A549 (cell line): ENCODE measurements around the gene CD2. TPM values are rescaled to one million over a fixed set of nuclear protein-coding genes. Genes with fewer than 3 reads are reported as not detected.

Source experiments
- ATAC-seq, 2 experiments: fragments of 200-7000 bp in 1 of 2; fragments of >200 bp in 1 of 2; cut with Nextera tagmentation in 1 of 2; cut with Tn5 transposase in 1 of 2; 3 replicates each; pipeline versions ENCODE4 v1.8.0 to v1.9.1; 2018 to 2020; ENCODE audit warnings: mild to moderate bottlenecking in 1 of 2, moderate library complexity in 1 of 2
- CTCF ChIA-PET: fragments of 300-600 bp; sonication (Branson Sonifier 250); formaldehyde crosslinking; extraction: SDS; loops from one replicate; lab custom pipeline; 2021; ENCODE audit warnings: antibody characterized with exemption, inconsistent platforms; lab: Yijun Ruan, JAX
- POLR2A ChIA-PET: fragments of 350-600 bp; formaldehyde crosslinking; extraction: SDS; loops from one replicate; lab custom pipeline; 2021; ENCODE audit warnings: antibody characterized with exemption, inconsistent platforms; lab: Yijun Ruan, JAX
- DNase-seq, 2 experiments: peaks; one replicate each; pipeline versions ENCODE4 v3.0.0 to v3.0.0-alpha.2; 2011 to 2016; ENCODE audit warnings: low read depth in 1 of 2, low spot score in 1 of 2
- FAIRE-seq: peaks from 2 replicates; lab custom pipeline; 2011; peaks lifted over from hg19 to GRCh38; lab: Jason Lieb, UNC
- H3K27ac ChIP-seq, 2 experiments: fragments of >200 bp; sonication (Bioruptor Twin); formaldehyde crosslinking; 3 replicates each; pipeline ENCODE4 v1.5.1; 2016 to 2017
- H3K4me1 ChIP-seq: fragments of >200 bp; sonication (Bioruptor Twin); formaldehyde crosslinking; 3 replicates; pipeline ENCODE4 v1.6.1; 2016
- H3K4me2 ChIP-seq: fragments of >200 bp; sonication (Bioruptor Twin); formaldehyde crosslinking; 3 replicates; pipeline ENCODE4 v1.6.1; 2016
- H3K4me3 ChIP-seq: fragments of >200 bp; sonication (Bioruptor Twin); formaldehyde crosslinking; 3 replicates; pipeline ENCODE4 v1.5.1; 2016
- H3K9me3 ChIP-seq: fragments of >200 bp; sonication (Bioruptor Twin); formaldehyde crosslinking; 3 replicates; pipeline ENCODE4 v1.6.1; 2016
- CHD4 ChIP-seq: fragments of 200-600 bp; sonication (generic); IDR thresholded peaks from 2 replicates; pipeline ENCODE4 v1.6.1; 2016; ENCODE audit warnings: antibody characterized with exemption, mild to moderate bottlenecking, borderline replicate concordance
- CTCF ChIP-seq: fragments of >200 bp; sonication (Bioruptor Twin); formaldehyde crosslinking; IDR thresholded peaks from 3 replicates; pipeline ENCODE4 v1.5.1; 2016
- E2F6 ChIP-seq: IDR thresholded peaks from 2 replicates; pipeline ENCODE4 v1.6.1; 2012; ENCODE audit warnings: low read depth, borderline replicate concordance
- EHF ChIP-seq: fragments of 250-450 bp; sonication (Bioruptor Pico); IDR thresholded peaks from 2 replicates; pipeline ENCODE4 v1.5.0; 2020; ENCODE audit warnings: mild to moderate bottlenecking
- FOSL2 ChIP-seq, 2 experiments: fragments of 450-650 bp in 1 of 2; fragments of >200 bp in 1 of 2; sonication (Bioruptor Twin) in 1 of 2; formaldehyde crosslinking; IDR thresholded peaks; 2 replicates each; pipeline versions ENCODE4 v1.5.0 to v1.6.1; 2016 to 2020; ENCODE audit warnings: mild to moderate bottlenecking in 1 of 2, moderate library complexity in 1 of 2
- GATA3 ChIP-seq: IDR thresholded peaks from 2 replicates; pipeline ENCODE4 v1.6.1; 2012; ENCODE audit warnings: borderline replicate concordance
- HEYL ChIP-seq: fragments of 250-450 bp; sonication (Bioruptor Pico); IDR thresholded peaks from 2 replicates; pipeline ENCODE4 v1.8.0; 2021; ENCODE audit warnings: mild to moderate bottlenecking, moderate library complexity
- HOXB13 ChIP-seq: fragments of 250-450 bp; sonication (Bioruptor Pico); IDR thresholded peaks from 2 replicates; pipeline ENCODE4 v1.5.0; 2020; ENCODE audit warnings: low read depth, mild to moderate bottlenecking, moderate library complexity
- HOXB5 ChIP-seq: fragments of 250-450 bp; sonication (Bioruptor Pico); IDR thresholded peaks from 2 replicates; pipeline ENCODE4 v1.5.0; 2020; ENCODE audit warnings: mild to moderate bottlenecking, moderate library complexity
- JUN ChIP-seq, 2 experiments: fragments of >200 bp; sonication (Bioruptor Twin); formaldehyde crosslinking; IDR thresholded peaks; 2 replicates in 1 of 2; 3 replicates in 1 of 2; pipeline ENCODE4 v1.6.1; 2016 to 2017
- MAX ChIP-seq: IDR thresholded peaks from 2 replicates; pipeline ENCODE4 v1.6.1; 2012
- MAZ ChIP-seq: fragments of 150-350 bp; IDR thresholded peaks from 2 replicates; pipeline ENCODE4 v1.6.1; 2014; ENCODE audit warnings: antibody characterized with exemption, low read depth, low read length, borderline replicate concordance
- NR3C1 ChIP-seq: fragments of >200 bp; sonication (Bioruptor Twin); formaldehyde crosslinking; IDR thresholded peaks from 3 replicates; pipeline ENCODE4 v1.6.1; 2017
- PHF8 ChIP-seq: fragments of 200-600 bp; sonication (generic); IDR thresholded peaks from 2 replicates; pipeline ENCODE4 v1.6.1; 2016; ENCODE audit warnings: low read depth, mild to moderate bottlenecking, antibody characterized with exemption, moderate library complexity, borderline replicate concordance
- POLR2A ChIP-seq: IDR thresholded peaks from 2 replicates; pipeline ENCODE4 v1.6.1; 2012; ENCODE audit warnings: mild to moderate bottlenecking, low read length
- RARB ChIP-seq: fragments of 250-450 bp; sonication (Bioruptor Pico); IDR thresholded peaks from 2 replicates; pipeline ENCODE4 v1.8.0; 2021; ENCODE audit warnings: mild to moderate bottlenecking, moderate library complexity
- SMC3 ChIP-seq: fragments of >200 bp; sonication (Bioruptor Twin); formaldehyde crosslinking; IDR thresholded peaks from 3 replicates; pipeline ENCODE4 v1.6.1; 2018; ENCODE audit warnings: inconsistent platforms
- TP53 ChIP-seq: fragments of 250-450 bp; sonication (Bioruptor Pico); IDR thresholded peaks from 2 replicates; pipeline ENCODE4 v1.5.0; 2021; ENCODE audit warnings: mild to moderate bottlenecking, moderate library complexity
- USF2 ChIP-seq: fragments of 450-650 bp; IDR thresholded peaks from 2 replicates; pipeline ENCODE4 v1.6.1; 2014; ENCODE audit warnings: antibody characterized with exemption
- ZSCAN20 ChIP-seq: fragments of 250-450 bp; sonication (Bioruptor Pico); IDR thresholded peaks from 2 replicates; pipeline ENCODE4 v1.8.0; 2022; ENCODE audit warnings: mild to moderate bottlenecking, moderate library complexity
- WGBS: methylation state at CpG from one replicate; pipeline ENCODE4 v1.1.6; 2017; ENCODE audit errors: missing lambda C conversion rate; 5-methylcytosine and 5-hydroxymethylcytosine counted together
- polyA plus RNA-seq, 4 experiments: library from polyadenylated mRNA; depleted of rRNA in 3 of 4; stranded (reverse); fragments of >200 nt; fragmentation: RNase III in 1 of 4; extraction: RNeasy Plus Mini Kit Qiagen cat#74134 plus additional on column Dnase treatment in 1 of 4; gene quantifications; 2 replicates in 3 of 4; 3 replicates in 1 of 4; pipeline ENCODE4 v1.2.3, GENCODE V29; 2011 to 2017

The CD2 gene
- polyA plus RNA-seq, 2 of the 4 experiments (the other 2 are of a cell fraction): not detected

- H3K4me3 ChIP-seq: no peak overlapping the region
- DNase-seq (no peak), FAIRE-seq (no peak), ATAC-seq (no peak)
- TF ChIP-seq CHD4 (no peak), EHF (CRISPR knock-in tag) (no peak), MAZ (no peak), HOXB13 (CRISPR knock-in tag) (no peak), RARB (CRISPR knock-in tag) (no peak), USF2 (no peak)
- no peaks in the 10 kb centered on the region; the same call in 2 of the 3 replicates for H3K9me3 ChIP-seq
- no peak overlapping the region for H3K27ac ChIP-seq
- peaks cover 12% of the 10 kb centered on the region; the same call in 2 of the 3 replicates for H3K4me1 ChIP-seq
- 82% methylated on average over 3 of the region's 3 CpGs for WGBS
- H3K4me2 ChIP-seq: no peak overlapping the region
- CTCF ChIA-PET: interaction anchor here (0.8 to 2.0 kb wide), 2 partner anchors 12 to 41 kb away, joined by 3 to 6 read pairs; no protein-coding TSS in a partner anchor
- POLR2A ChIA-PET: no interaction called here
Measured at GRCh38 chr1:116713474-116713873, 40.8 kb upstream of the CD2 start.

- no peak for ATAC-seq
- no peak for DNase-seq
- H3K4me3 ChIP-seq: no peak overlapping the region
- no peaks in the 10 kb centered on the region; the same call in 2 of the 3 replicates for H3K9me3 ChIP-seq
- 31% methylated on average over 3 of the region's 3 CpGs for WGBS
- POLR2A ChIA-PET: no interaction called here
- H3K27ac ChIP-seq: no peak overlapping the region
- no peak for FAIRE-seq
- peaks cover 2% of the 10 kb centered on the region; the same call in 2 of the 3 replicates for H3K4me1 ChIP-seq
- TF ChIP-seq E2F6 (no peak), CTCF (no peak), JUN (IDR thresholded peaks at IDR 0.05) (no peak), TP53 (CRISPR knock-in tag) (no peak), POLR2A (no peak), PHF8 (no peak)
- CTCF ChIA-PET: no interaction called here
- H3K4me2 ChIP-seq: no peak overlapping the region
Measured at GRCh38 chr1:116716391-116716790, 37.8 kb upstream of the CD2 start.

- ChIA-PET POLR2A (no interaction called here), CTCF (no interaction called here)
- FAIRE-seq: no peak
- H3K27ac ChIP-seq: no peak overlapping the region
- ATAC-seq: no peak
- 20% methylated on average over 3 of the region's 3 CpGs for WGBS
- TF ChIP-seq NR3C1 (no peak), HEYL (no peak), MAZ (no peak), FOSL2 (IDR thresholded peaks at IDR 0.05) (no peak), FOSL2 (CRISPR knock-in tag; IDR thresholded peaks at IDR 0.05) (no peak), PHF8 (no peak), SMC3 (no peak), HOXB5 (no peak), GATA3 (no peak), ZSCAN20 (CRISPR knock-in tag) (no peak), MAX (no peak)
- no peak for DNase-seq
- H3K9me3 ChIP-seq: no peaks in the 10 kb centered on the region; the same call in 2 of the 3 replicates
- no peaks in the 10 kb centered on the region for H3K4me1 ChIP-seq
- no peak overlapping the region for H3K4me3 ChIP-seq
- H3K4me2 ChIP-seq: no peak overlapping the region
Measured at GRCh38 chr1:116717318-116717717, 36.9 kb upstream of the CD2 start.
